Colon (tissue), 2 donors: ENCODE measurements around the gene CCDC74A.
"Not testable (repeated sequence)": the region's sequence is repeated elsewhere in the genome, so short reads cannot be mapped to it uniquely, and the experiment has no call there.

Source experiments
- FAIRE-seq: peaks from 2 replicates; lab custom pipeline; 2012; peaks lifted over from hg19 to GRCh38; lab: Jason Lieb, UNC
- donor health status: control.
- donor health status: control.

The CCDC74A gene

GRCh38 chr2:131527131-131528001 lies at the start of gene CCDC74A:
Gene CCDC74A, plus strand, starts transcription at chr2:131527888. Its CDS starts 83 bp downstream, at chr2:131527971.
- FAIRE-seq = not testable (repeated sequence)

GRCh38 chr2:131478074-131478849 lies 49.4 kb upstream of the CCDC74A start:
- FAIRE-seq = not testable (repeated sequence)

- FAIRE-seq = not testable (repeated sequence)
Observed at GRCh38 chr2:131478850-131479461, 48.7 kb upstream of the CCDC74A start.

GRCh38 chr2:131480351-131480750 lies 47.3 kb upstream of the CCDC74A start:
- FAIRE-seq = not testable (repeated sequence)

- not testable (repeated sequence) for FAIRE-seq
Observed at GRCh38 chr2:131482506-131483155, 45.1 kb upstream of the CCDC74A start.

- not testable (repeated sequence) for FAIRE-seq
Observed at GRCh38 chr2:131483981-131484820, 43.5 kb upstream of the CCDC74A start.

GRCh38 chr2:131484906-131485460 lies 42.7 kb upstream of the CCDC74A start:
- FAIRE-seq = not testable (repeated sequence)

- not testable (repeated sequence) for FAIRE-seq
Observed at GRCh38 chr2:131486201-131486902, 41.3 kb upstream of the CCDC74A start.

GRCh38 chr2:131488306-131489205 lies 39.1 kb upstream of the CCDC74A start:
- no peak for FAIRE-seq

GRCh38 chr2:131490616-131491468 lies 36.8 kb upstream of the CCDC74A start:
- not testable (repeated sequence) for FAIRE-seq

- not testable (repeated sequence) for FAIRE-seq
Observed at GRCh38 chr2:131491469-131491836, 36.2 kb upstream of the CCDC74A start.

- FAIRE-seq = not testable (repeated sequence)
Observed at GRCh38 chr2:131492015-131492417, 35.7 kb upstream of the CCDC74A start, which contains the start of gene MZT2A. Gene MZT2A, minus strand, starts transcription at chr2:131492397. Its CDS starts 21 bp downstream, at chr2:131492376.

GRCh38 chr2:131492418-131493198 lies 35.1 kb upstream of the CCDC74A start:
- FAIRE-seq = no peak

- FAIRE-seq = no peak
Observed at GRCh38 chr2:131493199-131493968, 34.3 kb upstream of the CCDC74A start.

GRCh38 chr2:131495506-131495905 lies 32.2 kb upstream of the CCDC74A start:
- FAIRE-seq = not testable (repeated sequence)

GRCh38 chr2:131498321-131498973 lies 29.2 kb upstream of the CCDC74A start:
- FAIRE-seq = not testable (repeated sequence)
